BLaER1 (cell line): ENCODE measurements around the gene C15orf61.

ENCODE experiments used
- H3K27ac ChIP-seq: shearing (Covaris generic); formaldehyde crosslinking; 2 replicates; pipeline ENCODE4 v1.8.1; 2022
- H3K27me3 ChIP-seq: shearing (Covaris generic); formaldehyde crosslinking; 2 replicates; pipeline ENCODE4 v1.8.1; 2022
- H3K36me3 ChIP-seq: shearing (Covaris generic); formaldehyde crosslinking; 2 replicates; pipeline ENCODE4 v1.8.1; 2022
- H3K4me1 ChIP-seq: shearing (Covaris generic); formaldehyde crosslinking; 2 replicates; pipeline ENCODE4 v1.8.1; 2022
- H3K4me2 ChIP-seq: shearing (Covaris generic); formaldehyde crosslinking; 2 replicates; pipeline ENCODE4 v1.8.1; 2022
- H3K4me3 ChIP-seq: shearing (Covaris generic); formaldehyde crosslinking; 2 replicates; pipeline ENCODE4 v1.8.1; 2022
- H3K9ac ChIP-seq: shearing (Covaris generic); formaldehyde crosslinking; 2 replicates; pipeline ENCODE4 v1.8.1; 2022
- H3K9me3 ChIP-seq: shearing (Covaris generic); formaldehyde crosslinking; 2 replicates; pipeline ENCODE4 v1.8.1; 2022
- H4K20me1 ChIP-seq: shearing (Covaris generic); formaldehyde crosslinking; 2 replicates; pipeline ENCODE4 v1.8.1; 2022
- Cebpa-rat ChIP-seq: shearing (Covaris generic); IDR thresholded peaks from 2 replicates; pipeline ENCODE4 v1.8.1; 2022

The C15orf61 gene

DNA sequence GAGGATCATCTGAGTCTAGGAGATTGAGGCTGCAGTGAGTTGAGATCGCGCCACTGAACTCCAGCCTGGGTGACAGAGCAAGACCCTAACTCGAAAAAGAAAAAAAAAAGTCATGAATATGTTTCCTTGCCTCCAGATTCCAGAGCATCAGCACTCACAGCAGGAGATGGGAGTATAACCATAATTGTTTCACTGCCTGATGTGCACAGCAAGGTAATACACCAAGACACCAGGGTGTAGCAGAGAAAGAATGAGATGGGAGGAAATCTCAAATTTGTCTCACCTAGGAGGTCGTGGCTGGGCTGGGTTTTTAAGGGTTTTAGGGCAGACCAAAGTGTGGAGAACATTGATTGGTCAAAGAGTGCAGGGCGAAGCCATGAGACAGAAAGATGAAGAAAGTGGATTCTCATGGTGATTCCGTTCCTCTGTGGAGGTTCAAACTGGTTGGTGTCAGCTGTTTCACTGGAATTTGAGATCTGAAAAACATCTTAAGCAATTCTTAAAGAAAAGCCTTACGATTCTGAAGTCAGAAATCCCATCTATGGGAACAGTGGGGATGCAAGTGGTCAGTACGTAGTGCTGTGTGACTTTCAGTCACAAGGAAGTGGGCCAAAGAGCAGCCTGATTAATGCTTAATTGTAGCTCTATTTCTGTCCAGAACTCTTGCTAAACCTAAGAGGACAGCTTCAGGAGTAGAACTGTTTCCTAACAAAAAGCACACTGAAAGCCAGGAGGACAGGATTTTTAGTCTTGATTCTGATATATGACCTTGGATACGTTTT, 7.8 kb upstream of the C15orf61 start:
- Histone ChIP-seq H3K4me3 (no peak overlapping the region), H4K20me1 (no peaks in the 10 kb centered on the region), H3K27me3 (no peaks in the 10 kb centered on the region), H3K4me2 (no peak overlapping the region), H3K9ac (no peak overlapping the region), H3K36me3 (peaks cover 61% of the 10 kb centered on the region), H3K27ac (no peak overlapping the region), H3K4me1 (no peaks in the 10 kb centered on the region), H3K9me3 (no peaks in the 10 kb centered on the region)
- no peak for TF ChIP-seq Cebpa-rat

DNA sequence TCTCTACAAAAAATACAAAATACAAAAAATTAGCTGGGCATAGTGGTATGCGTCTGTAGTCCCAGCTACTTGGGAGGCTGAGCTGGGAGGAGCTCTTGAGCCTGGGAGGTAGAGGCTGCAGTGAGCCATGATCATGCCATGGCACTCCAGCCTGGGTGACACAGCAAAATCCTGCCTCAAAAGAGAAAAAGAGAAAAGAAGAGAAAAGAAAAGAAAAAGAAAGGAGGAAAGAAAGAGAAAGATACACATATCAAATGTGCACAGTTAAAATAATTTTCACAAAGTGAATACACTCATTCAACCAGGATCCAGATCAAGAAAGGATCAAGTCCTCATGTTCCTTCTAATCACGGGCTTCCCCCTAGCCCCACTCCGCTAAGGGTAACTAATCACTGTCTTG, 5.8 kb upstream of the C15orf61 start:
- no peak overlapping the region for H3K9ac ChIP-seq
- H3K36me3 ChIP-seq, result peaks cover 57% of the 10 kb centered on the region
- peaks cover 2% of the 10 kb centered on the region; the same call in 1 of the 2 replicates for H3K4me1 ChIP-seq
- H3K27me3 ChIP-seq, result no peaks in the 10 kb centered on the region
- no peaks in the 10 kb centered on the region for H3K9me3 ChIP-seq
- TF ChIP-seq Cebpa-rat, result no peak
- no peak overlapping the region for H3K27ac ChIP-seq
- H3K4me3 ChIP-seq, result no peak overlapping the region
- no peak overlapping the region for H3K4me2 ChIP-seq
- H4K20me1 ChIP-seq, result no peaks in the 10 kb centered on the region

DNA sequence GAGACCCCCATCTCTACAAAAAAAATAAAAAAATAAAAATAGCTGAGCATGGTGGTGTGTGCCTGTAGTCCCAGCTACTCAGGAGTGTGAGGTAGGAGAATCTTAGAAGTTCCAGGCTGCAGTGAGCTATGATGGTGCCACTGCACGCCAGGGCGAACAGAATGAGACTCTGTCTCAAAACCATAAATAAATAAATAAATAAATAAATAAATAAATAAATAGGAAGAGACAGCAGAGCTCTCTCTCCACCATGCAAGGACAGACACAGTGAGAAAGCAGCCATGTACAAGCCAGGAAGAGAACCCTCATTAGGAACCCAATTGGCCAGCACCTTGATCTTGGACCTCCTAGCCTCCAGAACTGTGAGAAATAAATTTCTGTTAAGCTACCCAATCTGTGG, 5.4 kb upstream of the C15orf61 start:
- H3K27ac ChIP-seq, result no peak overlapping the region
- H4K20me1 ChIP-seq, result no peaks in the 10 kb centered on the region
- TF ChIP-seq Cebpa-rat, result no peak
- H3K9me3 ChIP-seq, result no peaks in the 10 kb centered on the region
- H3K4me2 ChIP-seq, result no peak overlapping the region
- H3K9ac ChIP-seq, result no peak overlapping the region
- H3K4me1 ChIP-seq, result peaks cover 6% of the 10 kb centered on the region; the same call in 1 of the 2 replicates
- no peaks in the 10 kb centered on the region for H3K27me3 ChIP-seq
- peaks cover 54% of the 10 kb centered on the region for H3K36me3 ChIP-seq
- H3K4me3 ChIP-seq, result no peak overlapping the region

DNA sequence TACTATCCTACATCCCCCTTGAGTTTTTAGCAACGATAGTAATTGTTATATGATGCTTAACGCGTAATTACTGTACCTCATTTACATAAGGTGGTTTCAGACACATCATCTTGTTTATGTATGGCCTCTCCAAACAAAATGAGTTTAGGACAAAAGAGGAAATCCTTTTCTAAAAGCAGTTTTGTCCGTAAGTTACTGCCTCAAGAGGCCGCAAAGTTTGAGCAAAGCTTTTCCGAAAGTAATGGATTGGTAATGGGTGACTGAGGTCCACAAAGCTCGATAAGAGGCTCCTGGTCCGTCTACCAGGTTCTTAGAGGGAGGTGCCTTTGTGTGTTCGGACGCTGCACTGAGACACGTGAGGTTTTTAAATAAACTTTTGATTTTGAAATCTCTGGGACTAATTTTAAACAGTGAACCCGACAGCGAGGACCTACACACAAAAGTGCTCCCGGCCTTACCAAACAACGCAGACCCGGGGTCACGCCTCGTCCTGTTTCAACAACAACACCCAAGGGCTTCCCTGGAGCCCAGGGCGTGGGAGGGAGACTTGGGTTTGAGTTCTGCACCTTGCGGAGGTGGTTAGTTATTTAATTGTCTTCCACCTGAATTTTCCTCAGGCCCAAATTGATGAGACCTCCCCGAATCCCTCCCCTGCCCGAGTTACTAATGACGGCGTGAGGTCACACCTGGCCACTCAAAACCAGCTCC, 456 bp upstream of the C15orf61 start:
- Histone ChIP-seq H3K9me3 (no peaks in the 10 kb centered on the region), H3K4me3 (peak overlapping the region; percentile 82), H4K20me1 (peaks cover 33% of the 10 kb centered on the region), H3K36me3 (peaks cover 15% of the 10 kb centered on the region), H3K4me2 (peak overlapping the region; percentile 92), H3K4me1 (peaks cover 30% of the 10 kb centered on the region), H3K27ac (peak overlapping the region; percentile 96), H3K27me3 (no peaks in the 10 kb centered on the region), H3K9ac (peak overlapping the region; percentile 89)
- TF ChIP-seq Cebpa-rat, result no peak

DNA sequence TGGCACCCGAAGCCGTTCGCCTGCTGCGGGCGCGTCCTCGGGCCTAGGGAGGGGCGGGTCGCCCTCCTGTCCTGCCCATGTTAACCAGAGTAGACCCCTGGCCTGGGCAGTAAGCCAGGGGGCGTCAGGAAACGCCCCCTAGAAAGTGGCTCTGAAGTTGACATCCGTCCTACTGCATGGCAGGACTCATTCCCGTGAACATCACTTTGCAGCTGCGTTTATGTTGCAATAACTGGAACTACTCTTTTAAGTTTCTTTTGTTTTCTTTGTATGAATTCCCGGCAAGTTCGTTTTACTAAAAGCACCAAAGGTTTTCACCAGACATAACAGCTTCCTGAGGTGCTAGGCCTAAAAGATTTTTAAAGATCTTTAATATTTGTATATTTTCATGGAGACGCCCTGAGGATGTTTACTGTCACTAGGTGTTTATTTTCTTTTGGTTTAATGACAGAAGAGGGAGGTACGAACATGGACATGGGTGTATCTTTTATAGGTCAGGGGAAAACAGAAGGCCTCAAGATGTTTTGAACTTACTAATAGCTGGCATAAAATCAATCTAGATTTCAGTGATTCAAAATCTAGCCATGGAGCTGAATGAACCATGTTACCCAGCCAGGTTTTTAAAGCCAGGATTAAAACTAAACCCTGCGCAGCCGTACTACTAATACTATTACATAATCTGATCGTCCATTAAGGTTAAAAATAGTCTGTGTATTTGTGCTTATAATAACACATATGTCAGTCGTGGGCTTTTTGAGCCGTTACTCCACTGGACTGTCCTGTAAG, 1.0 kb downstream of the C15orf61 start:
- H3K4me3 ChIP-seq, result peak overlapping the region; percentile 82
- H3K9me3 ChIP-seq, result no peaks in the 10 kb centered on the region
- H3K9ac ChIP-seq, result peak overlapping the region; percentile 89
- H3K36me3 ChIP-seq, result peaks cover 25% of the 10 kb centered on the region
- peak; percentile 57 for TF ChIP-seq Cebpa-rat
- peaks cover 33% of the 10 kb centered on the region for H4K20me1 ChIP-seq
- peak overlapping the region; percentile 92 for H3K4me2 ChIP-seq
- H3K27me3 ChIP-seq, result no peaks in the 10 kb centered on the region
- peaks cover 30% of the 10 kb centered on the region for H3K4me1 ChIP-seq
- peak overlapping the region; percentile 96 for H3K27ac ChIP-seq

DNA sequence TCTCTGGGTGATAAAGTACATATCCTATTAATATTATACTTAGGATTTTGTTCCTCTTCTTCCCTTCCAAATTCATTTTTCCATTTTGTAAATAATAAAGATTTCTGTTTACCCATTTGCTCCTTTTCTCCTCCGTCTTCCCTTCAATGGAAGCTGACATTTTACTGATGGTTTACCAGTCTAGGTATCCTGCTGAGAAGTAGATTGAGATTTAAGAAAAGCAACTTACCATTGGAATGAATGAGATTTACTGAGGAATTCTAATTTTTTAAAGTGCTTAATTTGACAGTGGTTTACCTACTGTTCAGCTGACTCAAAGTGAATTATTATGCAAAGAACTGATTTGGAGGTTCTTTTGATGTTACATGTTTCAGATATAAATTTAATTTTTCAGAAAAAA, 2.4 kb downstream of the C15orf61 start:
- TF ChIP-seq Cebpa-rat, result no peak
- H3K4me3 ChIP-seq, result 0 out of 2 replicates have a peak overlapping the region, but pooled peaks have one; percentile 82
- peaks cover 29% of the 10 kb centered on the region for H3K36me3 ChIP-seq
- H3K9me3 ChIP-seq, result no peaks in the 10 kb centered on the region
- H3K4me1 ChIP-seq, result peaks cover 30% of the 10 kb centered on the region
- H3K27me3 ChIP-seq, result no peaks in the 10 kb centered on the region
- H3K4me2 ChIP-seq, result peak overlapping the region; percentile 92
- H3K27ac ChIP-seq, result no peak overlapping the region
- peak overlapping the region; percentile 89; the same call in 1 of the 2 replicates for H3K9ac ChIP-seq
- H4K20me1 ChIP-seq, result peaks cover 33% of the 10 kb centered on the region

DNA sequence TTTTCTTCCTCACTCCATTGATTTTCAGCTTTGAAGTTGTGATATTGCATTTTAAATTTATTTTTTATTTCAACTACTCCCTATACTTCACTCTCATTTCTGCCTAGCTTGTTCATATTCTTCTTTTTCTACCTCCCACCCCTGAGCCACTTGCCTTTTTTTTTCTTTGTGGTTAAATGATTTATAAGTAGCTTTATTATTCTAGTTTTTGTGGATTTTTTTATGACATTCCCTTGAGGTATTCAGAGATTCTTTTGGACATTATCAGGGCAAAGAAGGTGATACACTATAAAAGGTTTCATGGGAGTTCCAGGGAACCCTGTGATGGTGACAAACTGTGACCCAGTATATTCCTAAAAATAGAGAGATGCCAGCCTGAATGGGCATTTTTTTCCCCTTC, 3.3 kb downstream of the C15orf61 start:
- H3K4me2 ChIP-seq, result peak overlapping the region; percentile 92; the same call in 1 of the 2 replicates
- H4K20me1 ChIP-seq, result peaks cover 33% of the 10 kb centered on the region
- H3K4me1 ChIP-seq, result peaks cover 30% of the 10 kb centered on the region
- no peaks in the 10 kb centered on the region for H3K27me3 ChIP-seq
- no peak for TF ChIP-seq Cebpa-rat
- peaks cover 31% of the 10 kb centered on the region for H3K36me3 ChIP-seq
- H3K9me3 ChIP-seq, result no peaks in the 10 kb centered on the region
- no peak overlapping the region for H3K4me3 ChIP-seq
- no peak overlapping the region for H3K27ac ChIP-seq
- H3K9ac ChIP-seq, result no peak overlapping the region

DNA sequence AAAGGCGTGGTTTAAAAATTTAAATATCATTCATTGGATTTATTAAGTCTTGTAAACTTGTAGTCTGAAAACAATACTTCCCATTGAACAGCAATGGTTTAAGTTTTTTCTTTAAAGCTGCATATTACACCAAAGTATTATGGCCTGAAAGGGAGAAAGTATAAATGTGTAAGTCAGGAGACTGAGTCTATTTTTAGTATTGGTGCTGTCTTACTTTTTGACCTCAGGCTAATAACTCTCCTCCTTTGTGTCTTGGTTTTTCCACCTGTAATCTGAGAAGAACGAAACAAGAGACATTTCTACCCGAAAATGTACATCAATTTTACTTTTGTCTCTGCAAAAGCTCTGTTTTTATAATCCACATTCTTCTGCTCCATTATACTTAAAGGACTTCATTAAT, 7.6 kb downstream of the C15orf61 start:
- Histone ChIP-seq H3K9me3 (no peaks in the 10 kb centered on the region), H3K4me2 (no peak overlapping the region), H3K27me3 (no peaks in the 10 kb centered on the region), H3K27ac (no peak overlapping the region), H3K4me1 (peaks cover 10% of the 10 kb centered on the region), H3K4me3 (no peak overlapping the region), H4K20me1 (peaks cover 19% of the 10 kb centered on the region), H3K36me3 (peaks cover 34% of the 10 kb centered on the region), H3K9ac (no peak overlapping the region)
- no peak for TF ChIP-seq Cebpa-rat

DNA sequence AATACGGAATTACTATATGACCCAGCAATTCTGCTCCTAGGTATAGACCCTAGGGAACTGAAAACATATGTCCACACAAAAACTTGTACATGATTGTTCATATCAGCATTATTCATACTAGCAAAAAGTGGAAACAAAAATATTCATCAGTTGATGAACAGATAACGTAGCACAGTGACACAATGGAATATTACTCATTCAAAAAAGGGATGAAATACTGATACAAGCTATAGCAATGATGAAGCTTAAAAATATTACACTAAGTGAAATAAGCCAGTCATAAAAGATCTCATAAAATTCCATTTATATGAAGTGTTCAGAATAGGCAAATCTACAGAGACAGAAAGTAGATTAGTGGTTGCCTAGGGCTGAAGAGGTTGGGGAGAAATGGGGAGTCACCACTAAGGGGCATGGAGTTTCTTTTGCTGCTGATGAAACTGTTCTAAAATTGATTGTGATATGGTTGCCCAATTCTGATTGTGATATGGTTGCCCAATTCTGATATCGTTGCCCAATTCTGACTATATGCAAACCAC, 10.5 kb downstream of the C15orf61 start:
- H3K4me2 ChIP-seq, result no peak overlapping the region
- no peak overlapping the region for H3K9ac ChIP-seq
- H3K27ac ChIP-seq, result no peak overlapping the region
- H3K36me3 ChIP-seq, result peaks cover 23% of the 10 kb centered on the region; the same call in 1 of the 2 replicates
- no peaks in the 10 kb centered on the region for H3K9me3 ChIP-seq
- H3K4me1 ChIP-seq, result no peaks in the 10 kb centered on the region
- no peak for TF ChIP-seq Cebpa-rat
- no peaks in the 10 kb centered on the region; the same call in 1 of the 2 replicates for H4K20me1 ChIP-seq
- no peak overlapping the region for H3K4me3 ChIP-seq
- H3K27me3 ChIP-seq, result no peaks in the 10 kb centered on the region
